ENCODE results near the gene OSBP. TPM values are rescaled to one million over a fixed set of nuclear protein-coding genes. Genes with fewer than 3 reads are reported as not detected.

Gene OSBP
- total RNA-seq, 1 donor from 2014 or later = 38.0 TPM

- H3K4me3 Mint-ChIP-seq = no peak overlapping the region
- POLR2A ChIA-PET = interaction anchor here (0.6 to 0.7 kb wide), 3 partner anchors 23 to 54 kb away, joined by 4 to 5 read pairs (median 5); no protein-coding TSS in a partner anchor
- H3K9me3 Mint-ChIP-seq = no peaks in the 10 kb centered on the region
- no peak overlapping the region for H3K27ac Mint-ChIP-seq
- intact Hi-C loops (cut with micrococcal nuclease) = no loop called here
- H3K4me1 Mint-ChIP-seq = peaks cover 40% of the 10 kb centered on the region
- ATAC-seq (ENCODE audit: low read depth) (no peak), DNase-seq (no peak)
- CTCF ChIA-PET = no interaction called here
- peaks cover 74% of the 10 kb centered on the region for H3K36me3 Mint-ChIP-seq (ENCODE audit: low read depth)
- no peaks in the 10 kb centered on the region for H3K27me3 Mint-ChIP-seq
- TF ChIP-seq, protein P1, sequence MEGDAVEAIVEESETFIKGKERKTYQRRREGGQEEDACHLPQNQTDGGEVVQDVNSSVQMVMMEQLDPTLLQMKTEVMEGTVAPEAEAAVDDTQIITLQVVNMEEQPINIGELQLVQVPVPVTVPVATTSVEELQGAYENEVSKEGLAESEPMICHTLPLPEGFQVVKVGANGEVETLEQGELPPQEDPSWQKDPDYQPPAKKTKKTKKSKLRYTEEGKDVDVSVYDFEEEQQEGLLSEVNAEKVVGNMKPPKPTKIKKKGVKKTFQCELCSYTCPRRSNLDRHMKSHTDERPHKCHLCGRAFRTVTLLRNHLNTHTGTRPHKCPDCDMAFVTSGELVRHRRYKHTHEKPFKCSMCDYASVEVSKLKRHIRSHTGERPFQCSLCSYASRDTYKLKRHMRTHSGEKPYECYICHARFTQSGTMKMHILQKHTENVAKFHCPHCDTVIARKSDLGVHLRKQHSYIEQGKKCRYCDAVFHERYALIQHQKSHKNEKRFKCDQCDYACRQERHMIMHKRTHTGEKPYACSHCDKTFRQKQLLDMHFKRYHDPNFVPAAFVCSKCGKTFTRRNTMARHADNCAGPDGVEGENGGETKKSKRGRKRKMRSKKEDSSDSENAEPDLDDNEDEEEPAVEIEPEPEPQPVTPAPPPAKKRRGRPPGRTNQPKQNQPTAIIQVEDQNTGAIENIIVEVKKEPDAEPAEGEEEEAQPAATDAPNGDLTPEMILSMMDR (IDR thresholded peaks at IDR 0.05) = no peak
Observed at GRCh38 chr11:59610289-59610688, 5.3 kb downstream of the OSBP start.

- no peaks in the 10 kb centered on the region for H3K9me3 Mint-ChIP-seq
- no peak overlapping the region for H3K27ac Mint-ChIP-seq
- ATAC-seq (ENCODE audit: low read depth) (no peak), DNase-seq (no peak)
- peaks cover 17% of the 10 kb centered on the region for H3K4me1 Mint-ChIP-seq
- TF ChIP-seq, protein P1 (IDR thresholded peaks at IDR 0.05) = no peak
- POLR2A ChIA-PET = interaction anchor here (1.1 kb wide), 1 partner anchor 10 kb away, joined by 3 read pairs; no protein-coding TSS in a partner anchor
- no peaks in the 10 kb centered on the region for H3K27me3 Mint-ChIP-seq
- no peak overlapping the region for H3K4me3 Mint-ChIP-seq
- CTCF ChIA-PET = interaction anchor here (1.1 kb wide), 1 partner anchor 71 kb away, joined by 4 read pairs; no protein-coding TSS in a partner anchor
- intact Hi-C loops (cut with micrococcal nuclease) = no loop called here
- peaks cover 82% of the 10 kb centered on the region for H3K36me3 Mint-ChIP-seq (ENCODE audit: low read depth)
Observed at GRCh38 chr11:59607703-59608454, 7.7 kb downstream of the OSBP start.

- no peaks in the 10 kb centered on the region for H3K9me3 Mint-ChIP-seq
- DNase-seq = no peak
- H3K4me3 Mint-ChIP-seq = no peak overlapping the region
Observed at GRCh38 chr11:59602432-59602831, 13.1 kb downstream of the OSBP start.

GRCh38 chr11:59601788-59602187 is 13.8 kb downstream of the OSBP start:
- no peak for DNase-seq
- H3K27ac Mint-ChIP-seq = no peak overlapping the region
- no peak overlapping the region for H3K4me3 Mint-ChIP-seq
- no peak for ATAC-seq (ENCODE audit: low read depth)
- H3K4me1 Mint-ChIP-seq = no peaks in the 10 kb centered on the region
- POLR2A ChIA-PET = interaction anchor here (0.6 kb wide), 1 partner anchor 45 kb away, joined by 10 read pairs; no protein-coding TSS in a partner anchor
- H3K9me3 Mint-ChIP-seq = no peaks in the 10 kb centered on the region
- H3K36me3 Mint-ChIP-seq (ENCODE audit: low read depth) = peaks cover 92% of the 10 kb centered on the region
- intact Hi-C loops (cut with micrococcal nuclease) = no loop called here
- CTCF ChIA-PET = no interaction called here
- H3K27me3 Mint-ChIP-seq = no peaks in the 10 kb centered on the region
- TF ChIP-seq, protein P1 (IDR thresholded peaks at IDR 0.05) = no peak

More at GRCh38 chr11:59602432-59602831, 13.1 kb downstream of the OSBP start:
- Mint-ChIP-seq H3K4me1 (no peaks in the 10 kb centered on the region), H3K36me3 (ENCODE audit: low read depth) (peaks cover 92% of the 10 kb centered on the region), H3K27ac (no peak overlapping the region), H3K27me3 (no peaks in the 10 kb centered on the region)
- ChIA-PET POLR2A (no interaction called here), CTCF (no interaction called here)
- no peak for ATAC-seq (ENCODE audit: low read depth)
- TF ChIP-seq, protein P1 (IDR thresholded peaks at IDR 0.05) = no peak
- intact Hi-C loops (cut with micrococcal nuclease) = no loop called here

GRCh38 chr11:59600636-59601035 is 14.9 kb downstream of the OSBP start:
- peaks cover 90% of the 10 kb centered on the region for H3K36me3 Mint-ChIP-seq (ENCODE audit: low read depth)
- H3K27me3 Mint-ChIP-seq = no peaks in the 10 kb centered on the region
- H3K4me3 Mint-ChIP-seq = no peak overlapping the region
- ATAC-seq (ENCODE audit: low read depth) (no peak), DNase-seq (no peak)
- ChIA-PET POLR2A (interaction anchor here (0.6 kb wide), 2 partner anchors 69 to 345 kb away, joined by 4 read pairs; no protein-coding TSS in a partner anchor), CTCF (no interaction called here)
- H3K4me1 Mint-ChIP-seq = no peaks in the 10 kb centered on the region
- H3K27ac Mint-ChIP-seq = no peak overlapping the region
- H3K9me3 Mint-ChIP-seq = no peaks in the 10 kb centered on the region
- intact Hi-C loops (cut with micrococcal nuclease) = no loop called here
- TF ChIP-seq, protein P1 (IDR thresholded peaks at IDR 0.05) = no peak
